Superior temporal gyrus (tissue), 1 donor: Measurements from ENCODE around the gene P2RY2.

ENCODE experiments used
- DNase-seq: peaks from one replicate; pipeline ENCODE4 v3.0.0-alpha.2; 2016; ENCODE audit errors: extremely low spot score

The P2RY2 gene

DNA sequence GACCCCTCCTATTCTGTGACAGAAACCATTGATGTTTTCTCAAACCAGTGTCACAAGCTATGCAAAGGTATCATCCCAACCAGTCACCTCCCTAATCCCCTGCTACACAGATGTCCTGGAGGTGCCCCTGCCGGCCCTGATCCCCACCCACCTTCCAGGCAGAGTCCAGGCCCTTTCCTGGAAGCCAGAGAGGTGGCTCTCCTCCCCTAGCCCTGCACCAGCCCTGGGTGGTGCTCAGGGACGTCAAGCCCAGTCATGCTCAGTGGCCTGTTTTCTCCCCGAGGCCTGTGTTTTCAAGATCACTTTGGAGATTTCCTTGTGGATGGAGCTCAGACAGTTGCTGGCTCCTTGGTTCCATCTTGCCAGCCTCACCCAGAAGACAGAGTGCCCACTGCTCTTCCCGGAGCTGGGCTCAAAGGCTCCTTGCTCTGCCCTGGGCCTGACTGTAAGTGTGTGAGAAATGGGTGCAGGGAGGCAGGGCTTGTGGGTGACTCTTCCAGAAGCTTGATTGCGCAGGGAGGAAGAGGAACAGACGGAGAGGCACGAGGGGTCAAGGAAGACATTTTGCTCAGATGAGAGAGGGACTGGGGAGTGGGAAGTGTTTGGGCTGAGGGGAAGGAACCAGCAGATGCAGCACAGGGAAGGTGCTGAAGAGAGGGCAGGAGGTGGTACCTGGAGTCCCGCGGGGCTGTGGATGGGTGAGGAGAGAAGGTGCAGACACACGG, 65.4 kb downstream of the P2RY2 start:
- DNase-seq = no peak

DNA sequence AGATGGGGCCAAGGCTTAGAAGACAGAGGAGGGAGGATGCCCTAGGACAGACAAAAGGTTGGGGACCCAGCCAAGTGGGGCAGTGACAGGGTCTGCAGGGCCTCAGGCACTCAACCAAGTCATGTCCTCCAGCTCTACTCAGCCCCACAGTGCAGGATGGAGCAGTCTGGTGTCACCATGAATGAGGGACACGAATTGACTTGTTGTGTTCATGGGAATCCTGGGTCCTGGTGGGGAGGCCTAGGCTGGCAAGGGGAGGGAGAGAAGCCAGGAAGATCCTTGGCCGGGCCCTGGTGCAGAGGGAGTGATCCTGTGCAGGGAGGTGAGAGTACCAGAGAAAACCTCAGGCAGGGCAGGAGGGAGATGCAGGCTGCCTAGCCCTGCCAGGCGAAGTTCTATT, 66.0 kb downstream of the P2RY2 start:
- no peak for DNase-seq

DNA sequence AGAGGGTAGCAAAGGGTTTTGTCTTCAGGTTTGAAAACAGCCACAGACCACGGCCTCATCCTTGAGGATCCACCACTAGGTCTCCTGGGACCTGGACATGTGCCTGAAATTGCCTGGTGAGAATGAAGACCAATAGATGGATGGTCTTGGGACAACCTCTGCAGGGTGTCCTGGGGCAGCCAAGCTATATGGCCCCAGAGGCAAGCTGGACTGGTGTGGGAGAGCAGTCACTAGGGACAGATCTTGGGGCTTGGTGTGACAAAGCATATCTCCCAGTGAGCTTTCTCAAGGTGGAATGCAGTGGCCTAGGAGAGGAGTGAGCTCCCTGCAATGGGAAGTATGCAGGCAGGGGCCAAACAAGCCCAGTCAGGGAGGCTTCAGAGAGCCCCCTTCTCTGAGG, 67.6 kb downstream of the P2RY2 start:
- no peak for DNase-seq
